ENCODE results near the gene TBC1D4. TPM values are rescaled to one million over a fixed set of nuclear protein-coding genes. Genes with fewer than 3 reads are reported as not detected.

The TBC1D4 gene
- total RNA-seq = 10 to 100 TPM; 31.0 to 91.3 (median 46.1) TPM

GRCh38 chr13:75482070-75482819, at the start of gene TBC1D4:
Gene TBC1D4 (minus strand): TSS chr13:75482169. CDS start chr13:75481767, 402 bp downstream.
- Histone ChIP-seq H3K9me3 (no peaks in the 10 kb centered on the region), H3K27ac (peak within 1 kb of the TSS; percentile 75 to 90 (median 84)), H3K27me3 (peaks cover 6% of the 10 kb centered on the region), H3K4me1 (peaks cover 0 to 19% (median 11%) of the 10 kb centered on the region in 4 donors), H3K36me3 (no peaks in the 10 kb centered on the region), H3K4me3 (peak within 1 kb of the TSS; percentile 79 to 92 (median 86))
- TF ChIP-seq POLR2AphosphoS5 (IDR thresholded peaks at IDR 0.05) (peak in 1 of 3 donors; percentile 38), EP300 (IDR thresholded peaks at IDR 0.05; ENCODE audit: low read depth) (no peak), POLR2A (IDR thresholded peaks at IDR 0.05) (peak; percentile 41)
- TF ChIP-seq, protein P1, sequence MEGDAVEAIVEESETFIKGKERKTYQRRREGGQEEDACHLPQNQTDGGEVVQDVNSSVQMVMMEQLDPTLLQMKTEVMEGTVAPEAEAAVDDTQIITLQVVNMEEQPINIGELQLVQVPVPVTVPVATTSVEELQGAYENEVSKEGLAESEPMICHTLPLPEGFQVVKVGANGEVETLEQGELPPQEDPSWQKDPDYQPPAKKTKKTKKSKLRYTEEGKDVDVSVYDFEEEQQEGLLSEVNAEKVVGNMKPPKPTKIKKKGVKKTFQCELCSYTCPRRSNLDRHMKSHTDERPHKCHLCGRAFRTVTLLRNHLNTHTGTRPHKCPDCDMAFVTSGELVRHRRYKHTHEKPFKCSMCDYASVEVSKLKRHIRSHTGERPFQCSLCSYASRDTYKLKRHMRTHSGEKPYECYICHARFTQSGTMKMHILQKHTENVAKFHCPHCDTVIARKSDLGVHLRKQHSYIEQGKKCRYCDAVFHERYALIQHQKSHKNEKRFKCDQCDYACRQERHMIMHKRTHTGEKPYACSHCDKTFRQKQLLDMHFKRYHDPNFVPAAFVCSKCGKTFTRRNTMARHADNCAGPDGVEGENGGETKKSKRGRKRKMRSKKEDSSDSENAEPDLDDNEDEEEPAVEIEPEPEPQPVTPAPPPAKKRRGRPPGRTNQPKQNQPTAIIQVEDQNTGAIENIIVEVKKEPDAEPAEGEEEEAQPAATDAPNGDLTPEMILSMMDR (IDR thresholded peaks at IDR 0.05) = peak; percentile 79 to 83 (median 81)
- peak; percentile 87 for DNase-seq
- in situ Hi-C loops (cut with MboI; ENCODE audit: low pct_ligation_motif_present in 1 of 4, low pct_unique_long_range_greater_than_20kb in 1 of 4, low sequenced_read_pairs in 3 of 4) = loop anchor here in 3 of 4 donors (10.0 to 25.0 kb wide), 3 partner anchors 63 to 120 kb away; partner anchors contain the start of gene UCHL3 (in 1 of the 3)
- WGBS, 2 donors (ENCODE audit: low coverage in 1 of 2) = 0% methylated on average over 7 to 58 of the region's 58 CpGs
- intact Hi-C loops (cut with DNase I; ENCODE audit: low total_unique reads) = loop anchor here (10.0 kb wide), 1 partner anchor 63 kb away; the partner anchor contains the start of gene UCHL3

DNA sequence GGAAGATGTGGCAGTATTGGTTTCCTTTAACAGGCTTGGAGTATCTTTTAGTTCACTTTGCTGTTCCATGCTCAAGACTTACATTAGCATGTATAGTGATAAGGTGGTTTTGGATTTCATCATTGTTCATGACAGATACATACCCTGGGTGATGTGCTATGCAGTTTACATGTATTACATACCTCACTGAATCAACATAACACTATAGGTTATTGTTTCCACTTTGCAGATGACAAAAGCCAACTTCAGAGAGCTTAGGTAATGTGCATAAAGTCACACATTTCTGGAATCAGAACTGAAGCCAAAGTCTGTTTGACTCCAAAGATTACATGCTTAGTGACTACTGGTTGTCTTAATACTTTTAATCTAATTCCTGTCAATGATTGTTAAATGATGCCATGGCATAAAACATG, 48.6 kb upstream of the TBC1D4 start:
- TF ChIP-seq POLR2A (IDR thresholded peaks at IDR 0.05) (no peak), EP300 (IDR thresholded peaks at IDR 0.05; ENCODE audit: low read depth) (no peak), POLR2AphosphoS5 (IDR thresholded peaks at IDR 0.05) (no peak)
- TF ChIP-seq, protein P1 (IDR thresholded peaks at IDR 0.05) = no peak
- no peaks in the 10 kb centered on the region for H3K27me3 ChIP-seq
- in situ Hi-C loops (cut with MboI; ENCODE audit: low pct_ligation_motif_present in 1 of 4, low pct_unique_long_range_greater_than_20kb in 1 of 4, low sequenced_read_pairs in 3 of 4) = no loop called here
- peaks cover 0 to 16% (median 4%) of the 10 kb centered on the region in 4 donors for H3K36me3 ChIP-seq
- no peak overlapping the region for H3K4me3 ChIP-seq
- H3K9me3 ChIP-seq = no peaks in the 10 kb centered on the region
- H3K27ac ChIP-seq = no peak overlapping the region
- DNase-seq = no peak
- intact Hi-C loops (cut with DNase I; ENCODE audit: low total_unique reads) = no loop called here
- H3K4me1 ChIP-seq = no peaks in the 10 kb centered on the region

- WGBS, 2 donors (ENCODE audit: low coverage in 1 of 2) = 65 to 70% methylated on average over 2 to 3 of the region's 3 CpGs
- intact Hi-C loops (cut with DNase I; ENCODE audit: low total_unique reads) = no loop called here
- H3K36me3 ChIP-seq = peaks cover 0 to 6% (median 2%) of the 10 kb centered on the region in 4 donors
- no peak overlapping the region for H3K27ac ChIP-seq
- DNase-seq = no peak
- no peaks in the 10 kb centered on the region for H3K27me3 ChIP-seq
- H3K9me3 ChIP-seq = no peaks in the 10 kb centered on the region
- H3K4me3 ChIP-seq = no peak overlapping the region
- no peaks in the 10 kb centered on the region for H3K4me1 ChIP-seq
- no peak for TF ChIP-seq POLR2AphosphoS5 (IDR thresholded peaks at IDR 0.05)
- TF ChIP-seq, protein P1 (IDR thresholded peaks at IDR 0.05) = no peak
- no peak for TF ChIP-seq POLR2A (IDR thresholded peaks at IDR 0.05)
- no peak for TF ChIP-seq EP300 (IDR thresholded peaks at IDR 0.05; ENCODE audit: low read depth)
- in situ Hi-C loops (cut with MboI; ENCODE audit: low pct_ligation_motif_present in 1 of 4, low pct_unique_long_range_greater_than_20kb in 1 of 4, low sequenced_read_pairs in 3 of 4) = no loop called here
These were observed 40.0 kb upstream of the TBC1D4 start for GRCh38 chr13:75521956-75522355.

GRCh38 chr13:75518439-75519088, 36.6 kb upstream of the TBC1D4 start:
- Histone ChIP-seq H3K9me3 (no peaks in the 10 kb centered on the region), H3K4me1 (no peaks in the 10 kb centered on the region), H3K36me3 (no peaks in the 10 kb centered on the region), H3K4me3 (no peak overlapping the region), H3K27ac (no peak overlapping the region), H3K27me3 (no peaks in the 10 kb centered on the region)
- 92% methylated on average over 19 of the region's 30 CpGs; no CpG with 5 or more reads in 1 of the 2 donors for WGBS, 2 donors (ENCODE audit: low coverage in 1 of 2)
- intact Hi-C loops (cut with DNase I; ENCODE audit: low total_unique reads) (no loop called here), in situ Hi-C loops (cut with MboI; ENCODE audit: low pct_ligation_motif_present in 1 of 4, low pct_unique_long_range_greater_than_20kb in 1 of 4, low sequenced_read_pairs in 3 of 4) (no loop called here)
- TF ChIP-seq, protein P1 (IDR thresholded peaks at IDR 0.05) = no peak
- no peak for TF ChIP-seq POLR2A (IDR thresholded peaks at IDR 0.05)
- TF ChIP-seq EP300 (IDR thresholded peaks at IDR 0.05; ENCODE audit: low read depth) = no peak
- TF ChIP-seq POLR2AphosphoS5 (IDR thresholded peaks at IDR 0.05) = no peak
- no peak for DNase-seq
